HG02973 (cell line): Measurements from ENCODE around the gene IRX1.

Source experiments
- ATAC-seq: cut with Tn5 transposase; IDR thresholded peaks from one replicate; pipeline ENCODE4 v1.9.1; 2021; ENCODE audit warnings: moderate library complexity; ENCODE audit not compliant: unreplicated experiment

Gene IRX1

GRCh38 chr5:3600106-3601060 lies 4.8 kb downstream of the IRX1 start:
- ATAC-seq, result no peak

GRCh38 chr5:3601061-3601710 lies 5.6 kb downstream of the IRX1 start:
- ATAC-seq, result no peak

GRCh38 chr5:3601911-3602782 lies 6.5 kb downstream of the IRX1 start:
- ATAC-seq, result no peak

GRCh38 chr5:3602785-3603502 lies 7.3 kb downstream of the IRX1 start:
- no peak for ATAC-seq

- ATAC-seq, result no peak
These were observed 8.9 kb downstream of the IRX1 start for GRCh38 chr5:3604501-3604900.

GRCh38 chr5:3605298-3606010 lies 9.8 kb downstream of the IRX1 start:
- ATAC-seq, result no peak

GRCh38 chr5:3606121-3606831 lies 10.6 kb downstream of the IRX1 start:
- ATAC-seq, result no peak

GRCh38 chr5:3607541-3608181 lies 12.0 kb downstream of the IRX1 start:
- no peak for ATAC-seq

- ATAC-seq, result no peak
These were observed 13.6 kb downstream of the IRX1 start for GRCh38 chr5:3609120-3609681.

GRCh38 chr5:3612591-3613042 lies 17.0 kb downstream of the IRX1 start:
- ATAC-seq, result no peak

- ATAC-seq, result no peak
These were observed 18.1 kb downstream of the IRX1 start for GRCh38 chr5:3613726-3614125.

GRCh38 chr5:3615217-3615616 lies 19.6 kb downstream of the IRX1 start:
- ATAC-seq, result no peak

- ATAC-seq, result no peak
These were observed 20.2 kb downstream of the IRX1 start for GRCh38 chr5:3615829-3616228.

GRCh38 chr5:3619579-3619978 lies 23.9 kb downstream of the IRX1 start:
- ATAC-seq, result no peak

- no peak for ATAC-seq
These were observed 27.3 kb downstream of the IRX1 start for GRCh38 chr5:3622961-3623360.

- no peak for ATAC-seq
These were observed 30.0 kb downstream of the IRX1 start for GRCh38 chr5:3625626-3626025.

GRCh38 chr5:3634061-3634460 lies 38.4 kb downstream of the IRX1 start:
- ATAC-seq, result no peak

GRCh38 chr5:3639175-3639574 lies 43.5 kb downstream of the IRX1 start:
- no peak for ATAC-seq
